Activated T-helper 2 cell treated with anti-CD3 and anti-CD28 coated beads, Interferon-gamma antibody, Interleukin-2, Interleukin-4, amounts not matched to agents 10 μg/mL and 5 μg/mL and 100 μg/mL, durations not matched to agents 14 hours and 24 hours and 36 hours (primary cell): Measurements from ENCODE around the gene LRRC8D. TPM values are rescaled to one million over a fixed set of nuclear protein-coding genes. Genes with fewer than 3 reads are reported as not detected.

Experiments
- DNase-seq: peaks from one replicate; pipeline ENCODE4 v3.0.0; 2021; ENCODE audit warnings: low spot score
- H3K27ac Mint-ChIP-seq: one replicate; pipeline ENCODE4 v1.8.0; 2021; ENCODE audit warnings: mixed read lengths
- H3K27me3 Mint-ChIP-seq: one replicate; pipeline ENCODE4 v1.8.0; 2021; ENCODE audit warnings: low read depth, mixed read lengths
- H3K36me3 Mint-ChIP-seq: one replicate; pipeline ENCODE4 v1.8.0; 2021; ENCODE audit warnings: low read depth, mixed read lengths
- H3K4me1 Mint-ChIP-seq: one replicate; pipeline ENCODE4 v1.8.0; 2021; ENCODE audit warnings: low read depth, mixed read lengths
- H3K4me3 Mint-ChIP-seq: one replicate; pipeline ENCODE4 v1.8.0; 2021; ENCODE audit warnings: low read depth, mild to moderate bottlenecking, moderate library complexity, mixed read lengths
- H3K9me3 Mint-ChIP-seq: one replicate; pipeline ENCODE4 v1.8.0; 2021; ENCODE audit warnings: mixed read lengths
- intact Hi-C: fragments of 100-400 bp; cut with micrococcal nuclease; formaldehyde crosslinking; loops from one replicate; pipeline ENCODE4 v1.15.1; 2023
- total RNA-seq: library from RNA; stranded (reverse); gene quantifications from 2 replicates; pipeline ENCODE4 v1.2.3, GENCODE V29; 2022

The LRRC8D gene
- total RNA-seq, 1 donor from 2014 or later, result 28.6 TPM

DNA sequence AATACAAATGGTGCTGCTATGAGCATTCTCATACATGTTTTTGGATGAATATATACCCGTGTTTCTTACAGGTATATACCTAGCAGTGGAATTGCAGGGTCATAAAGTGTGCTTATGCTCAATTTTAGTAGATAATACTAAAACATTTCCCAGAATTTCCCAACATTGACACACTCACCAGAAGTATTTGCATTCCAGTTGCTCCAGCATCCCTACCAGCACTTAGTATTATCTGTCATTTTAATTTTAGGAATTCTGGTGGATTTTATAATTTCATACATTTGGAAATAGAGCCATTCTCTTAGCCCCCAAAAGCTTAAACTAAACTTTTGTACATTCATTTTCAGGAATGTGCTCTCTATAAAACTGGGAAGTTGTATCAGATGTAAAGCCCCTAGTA, 106.6 kb downstream of the LRRC8D start:
- peaks cover 8% of the 10 kb centered on the region for H3K9me3 Mint-ChIP-seq
- DNase-seq, result no peak
- no peaks in the 10 kb centered on the region for H3K27me3 Mint-ChIP-seq
- intact Hi-C loops, result no loop called here
- H3K4me1 Mint-ChIP-seq, result peaks cover 4% of the 10 kb centered on the region
- H3K36me3 Mint-ChIP-seq, result peaks cover 30% of the 10 kb centered on the region
- no peak overlapping the region for H3K4me3 Mint-ChIP-seq
- H3K27ac Mint-ChIP-seq, result no peak overlapping the region

DNA sequence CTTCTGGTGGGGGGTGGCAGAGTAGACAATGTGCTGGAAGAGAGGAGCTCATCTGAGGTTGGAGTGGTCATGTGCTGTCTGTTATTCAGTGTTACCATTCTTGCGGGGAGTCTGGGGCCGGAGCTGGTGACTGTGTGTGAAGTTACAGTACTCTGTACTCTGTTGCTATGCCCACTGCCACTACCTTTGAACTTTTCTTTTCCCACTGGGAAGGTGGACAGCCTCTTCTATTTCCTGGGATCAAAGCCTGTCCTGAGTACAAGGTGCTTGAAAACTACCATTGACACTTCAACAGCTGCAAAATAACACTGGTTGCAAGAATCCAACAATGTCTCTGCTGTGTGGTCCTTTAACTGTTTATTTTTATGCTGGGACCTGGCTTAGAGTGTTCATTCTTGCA, 107.7 kb downstream of the LRRC8D start:
- intact Hi-C loops, result no loop called here
- Mint-ChIP-seq H3K27me3 (no peaks in the 10 kb centered on the region), H3K27ac (no peak overlapping the region), H3K9me3 (peaks cover 5% of the 10 kb centered on the region), H3K4me3 (no peak overlapping the region), H3K4me1 (peaks cover 4% of the 10 kb centered on the region), H3K36me3 (peaks cover 31% of the 10 kb centered on the region)
- DNase-seq, result no peak

DNA sequence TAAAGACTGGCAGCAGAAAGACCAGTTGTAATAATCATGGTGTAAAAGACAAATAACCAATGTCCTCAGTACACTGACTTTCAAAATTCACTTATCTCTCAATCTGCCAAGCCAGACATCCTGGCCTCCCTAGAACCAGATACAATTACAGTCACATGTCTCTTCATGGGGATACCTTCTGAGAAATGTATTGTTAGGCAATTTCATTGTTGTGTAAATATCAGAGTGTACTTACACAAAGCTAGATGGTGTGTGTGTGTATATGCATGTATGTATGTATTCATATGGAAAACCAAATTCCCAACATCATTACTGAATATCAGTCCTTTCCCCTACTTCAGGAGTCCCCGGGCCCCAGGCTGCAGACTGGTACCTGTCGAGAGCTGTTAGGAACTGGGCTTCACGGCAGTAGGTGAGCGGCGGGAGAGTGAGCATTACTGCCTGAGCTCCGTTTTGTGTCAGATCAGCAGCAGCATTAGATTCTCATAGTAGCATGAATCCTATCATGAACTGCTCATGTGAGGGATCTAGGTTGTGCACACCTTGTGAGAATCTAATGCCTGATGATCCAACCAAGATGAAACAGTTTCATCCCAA, 108.7 kb downstream of the LRRC8D start:
- Mint-ChIP-seq H3K27me3 (no peaks in the 10 kb centered on the region), H3K9me3 (no peaks in the 10 kb centered on the region), H3K36me3 (peaks cover 32% of the 10 kb centered on the region), H3K4me1 (peaks cover 4% of the 10 kb centered on the region), H3K27ac (no peak overlapping the region), H3K4me3 (no peak overlapping the region)
- DNase-seq, result no peak
- intact Hi-C loops, result no loop called here

DNA sequence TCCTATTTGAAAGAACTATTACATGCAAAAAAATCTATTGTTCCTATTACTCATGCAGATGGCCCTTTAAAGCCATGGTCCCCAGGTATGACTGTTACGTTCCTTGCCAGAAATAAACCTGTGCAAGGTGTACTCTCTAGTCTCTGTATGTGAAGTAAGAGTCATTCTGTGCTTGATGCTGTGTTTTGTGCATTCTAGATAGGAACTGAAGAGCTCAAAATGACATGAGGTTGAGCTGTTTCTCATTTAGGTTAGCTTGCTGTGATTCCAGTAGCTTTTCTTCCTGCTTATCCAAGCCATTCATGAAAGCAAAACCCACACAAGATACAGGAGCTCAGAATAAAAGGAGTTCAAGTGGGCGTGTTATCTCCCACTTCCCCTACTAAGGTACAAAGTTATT, 109.7 kb downstream of the LRRC8D start:
- no peaks in the 10 kb centered on the region for H3K9me3 Mint-ChIP-seq
- intact Hi-C loops, result no loop called here
- H3K4me3 Mint-ChIP-seq, result no peak overlapping the region
- no peak for DNase-seq
- no peak overlapping the region for H3K27ac Mint-ChIP-seq
- H3K36me3 Mint-ChIP-seq, result peaks cover 40% of the 10 kb centered on the region
- H3K4me1 Mint-ChIP-seq, result peaks cover 4% of the 10 kb centered on the region
- H3K27me3 Mint-ChIP-seq, result no peaks in the 10 kb centered on the region

DNA sequence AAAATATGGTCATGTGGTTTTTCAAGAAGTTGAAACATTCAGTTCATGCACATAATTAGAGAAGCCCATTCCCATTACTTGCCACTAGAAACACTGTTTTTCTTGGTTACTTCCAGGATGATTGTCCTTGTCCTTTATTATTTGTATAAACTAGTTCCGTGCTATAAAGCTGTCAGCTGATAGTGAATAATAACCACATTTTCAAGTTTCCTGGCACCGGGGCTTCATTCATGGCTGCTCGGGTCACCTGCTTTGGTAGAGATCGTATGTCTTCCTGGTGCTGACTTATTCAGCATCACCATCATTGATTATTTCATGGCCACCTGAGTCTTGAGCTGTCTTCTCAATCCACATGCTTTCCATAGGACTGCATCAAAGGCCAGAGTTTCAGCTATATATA, 111.1 kb downstream of the LRRC8D start:
- Mint-ChIP-seq H3K36me3 (peaks cover 45% of the 10 kb centered on the region), H3K27me3 (no peaks in the 10 kb centered on the region), H3K9me3 (no peaks in the 10 kb centered on the region), H3K4me1 (peaks cover 4% of the 10 kb centered on the region), H3K4me3 (no peak overlapping the region), H3K27ac (no peak overlapping the region)
- intact Hi-C loops, result no loop called here
- DNase-seq, result no peak

DNA sequence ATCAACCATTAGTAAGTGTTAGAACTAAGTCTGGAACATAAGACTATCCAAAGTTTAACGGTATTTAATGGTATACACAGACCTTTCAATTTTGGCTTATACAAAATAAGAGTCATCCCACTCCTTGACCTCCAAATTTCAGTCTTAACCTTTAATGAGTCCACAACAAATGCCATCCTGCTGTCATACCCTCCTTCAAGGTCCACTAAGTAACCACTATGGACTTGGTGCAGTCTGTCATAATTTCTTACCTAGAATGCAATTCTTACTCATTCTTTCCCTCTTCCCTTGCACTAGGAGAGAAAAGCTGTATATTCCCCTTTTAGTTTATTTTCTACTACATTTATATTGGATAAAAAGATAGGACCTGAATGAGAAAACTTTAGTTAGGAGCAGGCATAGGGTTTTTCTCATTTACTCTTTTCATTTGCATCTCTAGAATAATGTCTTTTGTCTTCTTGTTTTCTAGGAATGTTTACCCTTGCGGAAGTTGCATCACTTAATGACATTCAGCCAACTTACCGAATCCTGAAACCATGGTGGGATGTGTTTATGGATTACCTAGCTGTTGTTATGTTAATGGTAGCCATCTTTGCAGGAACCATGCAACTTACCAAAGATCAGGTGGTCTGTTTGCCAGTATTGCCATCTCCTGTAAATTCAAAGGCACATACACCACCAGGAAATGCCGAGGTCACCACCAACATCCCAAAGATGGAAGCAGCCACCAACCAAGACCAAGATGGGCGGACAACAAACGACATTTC, 111.9 kb downstream of the LRRC8D start:
- no peaks in the 10 kb centered on the region for H3K27me3 Mint-ChIP-seq
- no peak overlapping the region for H3K27ac Mint-ChIP-seq
- intact Hi-C loops, result no loop called here
- H3K36me3 Mint-ChIP-seq, result peaks cover 45% of the 10 kb centered on the region
- H3K4me1 Mint-ChIP-seq, result peaks cover 8% of the 10 kb centered on the region
- no peak overlapping the region for H3K4me3 Mint-ChIP-seq
- DNase-seq, result no peak
- no peaks in the 10 kb centered on the region for H3K9me3 Mint-ChIP-seq

DNA sequence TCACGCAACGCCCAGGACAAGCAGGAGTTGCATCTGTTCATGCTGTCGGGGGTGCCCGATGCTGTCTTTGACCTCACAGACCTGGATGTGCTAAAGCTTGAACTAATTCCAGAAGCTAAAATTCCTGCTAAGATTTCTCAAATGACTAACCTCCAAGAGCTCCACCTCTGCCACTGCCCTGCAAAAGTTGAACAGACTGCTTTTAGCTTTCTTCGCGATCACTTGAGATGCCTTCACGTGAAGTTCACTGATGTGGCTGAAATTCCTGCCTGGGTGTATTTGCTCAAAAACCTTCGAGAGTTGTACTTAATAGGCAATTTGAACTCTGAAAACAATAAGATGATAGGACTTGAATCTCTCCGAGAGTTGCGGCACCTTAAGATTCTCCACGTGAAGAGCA, 113.6 kb downstream of the LRRC8D start:
- H3K4me3 Mint-ChIP-seq, result no peak overlapping the region
- no peaks in the 10 kb centered on the region for H3K27me3 Mint-ChIP-seq
- H3K9me3 Mint-ChIP-seq, result no peaks in the 10 kb centered on the region
- H3K36me3 Mint-ChIP-seq, result peaks cover 54% of the 10 kb centered on the region
- intact Hi-C loops, result no loop called here
- no peak for DNase-seq
- no peak overlapping the region for H3K27ac Mint-ChIP-seq
- peaks cover 13% of the 10 kb centered on the region for H3K4me1 Mint-ChIP-seq

DNA sequence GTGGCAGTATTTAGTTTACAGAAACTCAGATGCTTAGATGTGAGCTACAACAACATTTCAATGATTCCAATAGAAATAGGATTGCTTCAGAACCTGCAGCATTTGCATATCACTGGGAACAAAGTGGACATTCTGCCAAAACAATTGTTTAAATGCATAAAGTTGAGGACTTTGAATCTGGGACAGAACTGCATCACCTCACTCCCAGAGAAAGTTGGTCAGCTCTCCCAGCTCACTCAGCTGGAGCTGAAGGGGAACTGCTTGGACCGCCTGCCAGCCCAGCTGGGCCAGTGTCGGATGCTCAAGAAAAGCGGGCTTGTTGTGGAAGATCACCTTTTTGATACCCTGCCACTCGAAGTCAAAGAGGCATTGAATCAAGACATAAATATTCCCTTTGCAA, 114.4 kb downstream of the LRRC8D start:
- intact Hi-C loops, result no loop called here

DNA sequence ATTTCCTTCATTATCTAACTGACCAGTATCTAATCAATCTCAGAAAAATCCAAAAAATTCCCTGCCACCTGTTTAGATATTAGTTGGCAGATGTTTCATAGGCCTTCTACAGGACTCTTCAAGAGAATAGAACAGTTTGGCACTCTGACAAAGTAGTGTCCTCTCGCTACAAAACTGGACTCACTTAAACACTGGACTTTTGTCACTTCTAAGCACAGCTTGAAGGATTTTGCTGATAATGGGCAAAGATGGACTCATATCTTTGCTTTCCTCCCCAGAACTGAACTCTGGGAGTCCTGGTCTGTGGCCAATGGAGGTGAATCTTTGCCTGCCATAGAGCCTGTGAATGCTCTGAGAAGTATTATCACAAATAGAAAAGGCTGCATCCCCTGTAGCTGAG, 115.9 kb downstream of the LRRC8D start:
- no peak for DNase-seq
- intact Hi-C loops, result no loop called here
- Mint-ChIP-seq H3K27ac (no peak overlapping the region), H3K4me1 (peaks cover 13% of the 10 kb centered on the region), H3K27me3 (no peaks in the 10 kb centered on the region), H3K36me3 (peaks cover 51% of the 10 kb centered on the region), H3K9me3 (no peaks in the 10 kb centered on the region), H3K4me3 (no peak overlapping the region)

More for the DNA sequence above, 114.4 kb downstream of the LRRC8D start:
- H3K36me3 Mint-ChIP-seq, result peaks cover 51% of the 10 kb centered on the region
- peaks cover 13% of the 10 kb centered on the region for H3K4me1 Mint-ChIP-seq
- no peak overlapping the region for H3K27ac Mint-ChIP-seq
- no peaks in the 10 kb centered on the region for H3K9me3 Mint-ChIP-seq
- no peak for DNase-seq
- H3K4me3 Mint-ChIP-seq, result no peak overlapping the region
- H3K27me3 Mint-ChIP-seq, result no peaks in the 10 kb centered on the region

DNA sequence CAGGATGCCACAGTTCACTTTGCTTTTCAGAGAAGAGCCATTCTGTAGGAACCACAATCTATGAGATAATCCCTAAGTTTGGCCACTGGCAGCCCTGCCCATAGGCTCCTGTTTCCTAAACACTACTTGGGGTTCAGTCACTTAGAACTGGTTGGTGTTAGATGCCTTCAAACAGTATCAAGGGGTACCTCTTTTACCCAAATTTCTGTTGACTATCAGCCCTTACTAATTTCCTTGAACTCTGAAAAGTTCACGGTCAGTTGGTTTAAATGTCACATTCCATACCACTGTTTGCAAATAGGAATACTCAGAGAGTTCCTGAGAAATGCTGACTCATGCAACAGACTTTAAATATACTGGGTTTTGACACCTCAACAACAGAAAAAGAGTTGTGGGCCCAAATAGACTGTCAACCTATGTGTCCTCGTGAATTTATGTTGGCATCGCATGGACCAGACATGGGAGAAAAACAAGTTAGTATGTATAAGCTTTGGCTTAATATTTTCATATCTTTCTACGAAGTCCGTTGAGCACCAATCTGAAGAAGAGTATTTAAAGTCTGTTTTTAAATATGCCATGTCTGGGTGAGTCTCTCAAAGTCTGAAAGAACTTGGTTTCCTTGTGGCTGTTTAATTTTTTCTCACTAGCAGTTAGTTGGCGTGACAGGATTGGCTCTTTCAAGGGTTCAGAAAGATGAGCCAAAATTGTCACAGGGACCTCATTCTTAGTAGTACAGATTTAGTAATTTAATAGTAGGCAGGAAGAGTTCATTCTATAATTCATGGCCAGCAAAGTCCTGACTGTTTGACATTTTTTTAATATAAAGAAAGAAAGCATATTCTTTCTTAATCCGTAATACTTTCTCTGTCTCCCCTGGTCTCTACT, 117.6 kb downstream of the LRRC8D start:
- Mint-ChIP-seq H3K27ac (no peak overlapping the region), H3K4me3 (no peak overlapping the region), H3K9me3 (no peaks in the 10 kb centered on the region), H3K36me3 (peaks cover 36% of the 10 kb centered on the region), H3K4me1 (peaks cover 13% of the 10 kb centered on the region), H3K27me3 (no peaks in the 10 kb centered on the region)
- intact Hi-C loops, result no loop called here
- DNase-seq, result no peak

DNA sequence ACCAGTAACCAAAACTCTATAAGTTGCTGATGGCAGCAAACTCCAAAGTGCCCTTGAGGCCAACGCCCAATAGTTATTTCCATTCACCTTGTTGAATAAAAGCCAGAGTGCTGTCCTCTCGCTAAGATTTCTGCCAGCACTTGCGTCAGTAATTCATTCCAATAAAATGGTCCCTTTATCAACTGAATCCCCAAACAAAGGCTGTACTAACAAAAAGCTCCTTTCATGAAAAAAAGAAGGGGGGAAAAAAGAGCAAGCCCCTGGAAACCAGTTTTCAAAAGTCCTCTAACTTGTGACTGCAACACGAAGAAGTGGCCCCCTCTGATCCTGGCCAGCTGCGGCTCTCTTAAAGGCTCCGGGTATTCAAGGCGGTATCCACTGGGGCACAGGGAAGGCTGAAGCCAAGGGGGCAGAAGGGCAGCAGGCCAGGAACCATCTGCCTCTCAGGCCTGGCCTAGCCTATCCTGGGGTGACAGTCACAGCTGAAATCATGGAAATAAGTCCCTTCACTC, 118.3 kb downstream of the LRRC8D start:
- Mint-ChIP-seq H3K36me3 (peaks cover 29% of the 10 kb centered on the region), H3K27me3 (no peaks in the 10 kb centered on the region), H3K9me3 (no peaks in the 10 kb centered on the region), H3K4me3 (no peak overlapping the region), H3K27ac (no peak overlapping the region), H3K4me1 (peaks cover 13% of the 10 kb centered on the region)
- intact Hi-C loops, result no loop called here
- no peak for DNase-seq

DNA sequence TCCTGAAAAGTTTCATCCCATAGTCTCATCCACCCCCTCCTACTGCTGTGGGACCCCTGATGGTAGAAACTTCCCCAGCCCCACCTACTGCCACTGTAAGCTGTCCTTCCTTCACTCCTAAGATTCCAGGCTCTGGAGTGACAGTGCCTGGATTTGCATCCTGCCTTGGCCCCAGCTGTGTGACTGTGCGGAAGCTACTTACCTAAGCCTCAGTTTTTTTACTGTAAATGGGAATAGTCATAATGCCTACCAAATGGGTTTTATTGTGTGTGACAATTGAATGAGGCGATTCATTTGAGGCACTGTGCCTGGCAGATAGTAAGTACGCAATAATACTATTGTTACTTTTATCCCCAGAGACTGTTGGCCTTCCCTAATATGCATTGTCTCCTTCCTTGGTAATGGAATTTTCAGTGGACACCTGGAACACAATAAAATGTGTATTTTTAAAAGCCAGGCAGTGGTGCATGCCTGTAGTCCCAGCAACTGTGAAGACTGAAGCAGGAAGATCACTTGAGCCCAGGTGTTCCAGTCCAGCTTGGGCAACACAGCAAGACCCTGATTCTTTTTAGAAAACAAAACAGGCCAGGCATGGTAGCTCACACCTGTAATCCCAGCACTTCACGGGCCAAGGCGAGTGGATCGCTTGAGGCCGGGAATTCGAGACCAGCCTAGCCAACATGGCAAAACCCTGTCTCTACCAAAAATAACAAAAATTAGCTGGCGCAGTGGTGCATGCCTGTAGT, 119.0 kb downstream of the LRRC8D start:
- Mint-ChIP-seq H3K4me1 (peaks cover 13% of the 10 kb centered on the region), H3K9me3 (no peaks in the 10 kb centered on the region), H3K4me3 (no peak overlapping the region), H3K36me3 (peaks cover 21% of the 10 kb centered on the region), H3K27me3 (no peaks in the 10 kb centered on the region), H3K27ac (no peak overlapping the region)
- intact Hi-C loops, result no loop called here
- DNase-seq, result no peak
